DND-41 (cell line): ENCODE data around the gene FOXL1.

ENCODE experiments used
- CTCF ChIP-seq: IDR thresholded peaks from 2 replicates; pipeline ENCODE4 v1.5.1; 2012; ENCODE audit warnings: borderline replicate concordance, low read length, moderate library complexity, mild to moderate bottlenecking; ENCODE audit not compliant: poor library complexity, severe bottlenecking; ENCODE audit errors: extremely low read depth
- EZH2 ChIP-seq: IDR thresholded peaks from 3 replicates; pipeline ENCODE4 v1.6.1; 2012; ENCODE audit warnings: borderline replicate concordance, low read depth, mild to moderate bottlenecking, moderate library complexity, low read length, inconsistent platforms; ENCODE audit not compliant: severe bottlenecking

- TF ChIP-seq EZH2, result no peak
- TF ChIP-seq CTCF, result no peak
These were observed 15.7 kb downstream of the FOXL1 start for GRCh38 chr16:86593913-86594620.
